A673 (cell line): ENCODE measurements around the gene DENND1A. TPM values are rescaled to one million over a fixed set of nuclear protein-coding genes. Genes with fewer than 3 reads are reported as not detected.

Experiments
- BruUV-seq: library from RNA; stranded (reverse); fragments of 400-500 nt; replicated peaks from 2 replicates; lab custom pipeline; 2021; lab: Mats Ljungman, UMichigan
- CTCF ChIA-PET: fragments of 300-600 bp; sonication (Branson Sonifier 250); formaldehyde crosslinking; loops from one replicate; lab custom pipeline; 2022; ENCODE audit warnings: antibody characterized with exemption; lab: Charles Lee
- POLR2A ChIA-PET: fragments of 300-600 bp; sonication (Branson Sonifier 250); formaldehyde crosslinking; loops from one replicate; lab custom pipeline; 2022; ENCODE audit warnings: antibody characterized with exemption; ENCODE audit not compliant: low non-redundant PET; lab: Charles Lee
- DNase-seq: peaks from one replicate; pipeline ENCODE4 v3.0.0-alpha.2; 2015; ENCODE audit warnings: low spot score
- H3K27ac ChIP-seq: fragments of 200-600 bp; sonication (generic); 2 replicates; pipeline ENCODE4 v1.5.1; 2016; ENCODE audit warnings: mixed run types, low read depth, mild to moderate bottlenecking, mixed read lengths, antibody characterized with exemption, low read length; ENCODE audit not compliant: poor library complexity, severe bottlenecking
- H3K27me3 ChIP-seq: fragments of 200-600 bp; sonication (generic); replicated peaks from 2 replicates; pipeline ENCODE4 v1.6.1; 2017; ENCODE audit warnings: mixed run types, low read depth, mild to moderate bottlenecking, mixed read lengths, antibody characterized with exemption, low read length; ENCODE audit not compliant: insufficient read depth, poor library complexity
- H3K36me3 ChIP-seq: fragments of 200-600 bp; sonication (generic); 2 replicates; pipeline ENCODE4 v1.6.1; 2016; ENCODE audit warnings: mixed run types, mild to moderate bottlenecking, mixed read lengths, antibody characterized with exemption, low read length; ENCODE audit not compliant: insufficient read depth, poor library complexity, severe bottlenecking
- H3K4me1 ChIP-seq: fragments of 200-600 bp; sonication (generic); 2 replicates; pipeline ENCODE4 v1.6.1; 2017; ENCODE audit warnings: mixed run types, mild to moderate bottlenecking, mixed read lengths, antibody characterized with exemption, low read length; ENCODE audit not compliant: insufficient read depth, poor library complexity, severe bottlenecking
- H3K4me3 ChIP-seq: fragments of 200-600 bp; sonication (generic); 2 replicates; pipeline ENCODE4 v1.5.1; 2016; ENCODE audit warnings: low read depth, mixed run types, mild to moderate bottlenecking, mixed read lengths, low read length; ENCODE audit not compliant: poor library complexity, severe bottlenecking
- H3K9me3 ChIP-seq: fragments of 200-600 bp; sonication (generic); 2 replicates; pipeline ENCODE4 v1.6.1; 2016; ENCODE audit warnings: mixed run types, low read depth, mild to moderate bottlenecking, mixed read lengths, antibody characterized with exemption, low read length; ENCODE audit not compliant: poor library complexity, severe bottlenecking
- EZH2 ChIP-seq: fragments of 200-600 bp; sonication (generic); IDR thresholded peaks from 2 replicates; pipeline ENCODE4 v1.6.1; 2017; ENCODE audit warnings: borderline replicate concordance, low read depth, mild to moderate bottlenecking, mixed read lengths, antibody characterized with exemption, low read length; ENCODE audit not compliant: poor library complexity, severe bottlenecking
- intact Hi-C: fragments of 100-400 bp; cut with micrococcal nuclease; formaldehyde crosslinking; loops from one replicate; pipeline ENCODE4 v1.10.0; 2022; ENCODE audit not compliant: unreplicated experiment
- total RNA-seq: library from RNA; stranded (reverse); gene quantifications from 2 replicates; pipeline ENCODE4 v1.2.3, GENCODE V29; 2021
- TF ChIP-seq, protein P1 (sequence below): fragments of 300-800, 200-600 bp; sonication (generic); conservative IDR thresholded peaks from 2 replicates; pipeline ENCODE4 v1.5.1; 2017; ENCODE audit warnings: low read depth, mild to moderate bottlenecking, antibody characterized with exemption, low read length, moderate library complexity, mixed read lengths

The DENND1A gene
- total RNA-seq, 1 experiment from 2014 or later, result 12.0 TPM

DNA sequence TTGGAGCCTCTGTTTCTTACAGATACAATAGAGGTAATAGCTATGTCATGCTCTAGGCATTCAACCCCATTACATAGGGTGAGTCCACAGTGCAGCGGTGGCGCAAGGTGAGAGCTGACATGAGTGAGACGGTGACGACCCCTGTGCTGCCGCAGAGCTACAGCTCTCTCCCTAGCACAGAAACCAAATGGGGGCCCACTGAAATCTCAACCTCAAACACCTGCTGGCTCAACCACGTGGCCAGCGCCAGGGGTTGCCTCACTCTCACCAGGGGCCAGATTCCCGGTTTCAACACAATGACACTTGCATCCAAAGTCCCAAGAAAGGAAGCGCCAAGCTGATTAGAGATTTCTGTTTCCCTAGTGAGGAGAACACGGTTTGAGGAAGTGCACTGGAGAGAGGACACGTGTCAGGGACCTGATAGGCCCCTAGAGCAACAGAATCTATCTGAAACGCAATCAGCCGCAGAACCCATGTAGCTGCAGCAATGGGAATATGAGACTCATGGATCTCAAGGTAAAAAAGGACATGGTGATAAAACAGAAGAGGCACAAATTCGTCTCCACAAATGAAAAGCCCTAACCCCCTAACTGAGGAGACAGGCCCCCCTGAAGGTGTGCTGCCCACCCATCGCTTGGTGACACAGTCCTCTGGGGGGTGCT is 459.7 kb downstream of the DENND1A start:
- DNase-seq, result no peak
- no peaks in the 10 kb centered on the region for H3K9me3 ChIP-seq
- H3K4me1 ChIP-seq, result no peaks in the 10 kb centered on the region
- intact Hi-C loops, result no loop called here
- ChIA-PET CTCF (no interaction called here), POLR2A (no interaction called here)
- BruUV-seq, result no TSS peak
- H3K4me3 ChIP-seq, result no peak overlapping the region
- no peaks in the 10 kb centered on the region for H3K36me3 ChIP-seq
- no peak overlapping the region for H3K27ac ChIP-seq
- TF ChIP-seq, protein P1, sequence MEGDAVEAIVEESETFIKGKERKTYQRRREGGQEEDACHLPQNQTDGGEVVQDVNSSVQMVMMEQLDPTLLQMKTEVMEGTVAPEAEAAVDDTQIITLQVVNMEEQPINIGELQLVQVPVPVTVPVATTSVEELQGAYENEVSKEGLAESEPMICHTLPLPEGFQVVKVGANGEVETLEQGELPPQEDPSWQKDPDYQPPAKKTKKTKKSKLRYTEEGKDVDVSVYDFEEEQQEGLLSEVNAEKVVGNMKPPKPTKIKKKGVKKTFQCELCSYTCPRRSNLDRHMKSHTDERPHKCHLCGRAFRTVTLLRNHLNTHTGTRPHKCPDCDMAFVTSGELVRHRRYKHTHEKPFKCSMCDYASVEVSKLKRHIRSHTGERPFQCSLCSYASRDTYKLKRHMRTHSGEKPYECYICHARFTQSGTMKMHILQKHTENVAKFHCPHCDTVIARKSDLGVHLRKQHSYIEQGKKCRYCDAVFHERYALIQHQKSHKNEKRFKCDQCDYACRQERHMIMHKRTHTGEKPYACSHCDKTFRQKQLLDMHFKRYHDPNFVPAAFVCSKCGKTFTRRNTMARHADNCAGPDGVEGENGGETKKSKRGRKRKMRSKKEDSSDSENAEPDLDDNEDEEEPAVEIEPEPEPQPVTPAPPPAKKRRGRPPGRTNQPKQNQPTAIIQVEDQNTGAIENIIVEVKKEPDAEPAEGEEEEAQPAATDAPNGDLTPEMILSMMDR, result no peak
- TF ChIP-seq EZH2, result no peak
- H3K27me3 ChIP-seq, result no peaks in the 10 kb centered on the region

DNA sequence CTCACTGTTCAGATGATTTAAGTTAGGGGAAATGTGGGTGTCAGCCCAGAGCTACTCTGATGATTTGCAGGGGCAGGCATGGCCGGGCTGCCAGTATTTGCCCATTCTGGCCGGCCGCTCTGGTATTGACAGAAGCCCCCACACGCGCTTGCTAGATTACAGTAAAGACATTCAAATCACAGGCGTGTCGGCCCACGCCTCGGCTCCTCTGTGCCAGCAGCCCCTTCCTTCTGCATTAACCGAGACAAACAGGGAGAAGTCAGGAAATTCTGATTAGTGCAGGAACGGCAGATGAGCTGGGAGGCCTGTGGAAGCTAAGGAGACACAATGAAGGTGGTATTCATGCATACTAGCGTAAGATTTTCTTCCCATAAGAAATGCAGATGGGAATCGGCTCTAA is 460.6 kb downstream of the DENND1A start:
- ChIA-PET CTCF (no interaction called here), POLR2A (no interaction called here)
- Histone ChIP-seq H3K4me3 (no peak overlapping the region), H3K36me3 (no peaks in the 10 kb centered on the region), H3K27ac (no peak overlapping the region), H3K9me3 (no peaks in the 10 kb centered on the region), H3K4me1 (no peaks in the 10 kb centered on the region), H3K27me3 (no peaks in the 10 kb centered on the region)
- BruUV-seq, result no TSS peak
- no peak for TF ChIP-seq EZH2
- TF ChIP-seq, protein P1, result no peak
- no peak for DNase-seq
- intact Hi-C loops, result no loop called here

DNA sequence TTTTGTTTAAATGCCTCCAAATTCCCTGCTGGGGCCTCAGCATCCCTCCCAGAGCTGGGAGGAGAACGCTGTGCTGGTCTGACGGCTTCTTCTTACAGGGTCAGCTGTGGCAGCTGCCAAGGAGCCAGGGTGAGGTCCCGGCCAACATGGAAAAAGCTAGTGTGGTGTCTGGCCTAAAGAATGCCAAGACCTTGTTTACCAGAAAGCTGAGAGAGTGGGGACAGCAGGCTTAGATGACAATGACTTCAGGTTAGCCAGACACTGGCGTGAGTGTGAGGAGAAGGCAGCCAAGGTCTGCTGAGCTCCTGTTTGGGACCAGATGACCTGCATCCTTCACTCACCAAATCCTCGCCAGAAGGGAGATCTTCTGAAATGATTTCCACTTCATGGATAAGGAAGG is 461.4 kb downstream of the DENND1A start:
- no peak for DNase-seq
- no peaks in the 10 kb centered on the region for H3K36me3 ChIP-seq
- no peak overlapping the region for H3K4me3 ChIP-seq
- no peaks in the 10 kb centered on the region for H3K4me1 ChIP-seq
- BruUV-seq, result no TSS peak
- H3K27me3 ChIP-seq, result no peaks in the 10 kb centered on the region
- H3K9me3 ChIP-seq, result no peaks in the 10 kb centered on the region
- TF ChIP-seq, protein P1, result no peak
- no peak for TF ChIP-seq EZH2
- ChIA-PET POLR2A (no interaction called here), CTCF (no interaction called here)
- intact Hi-C loops, result no loop called here
- no peak overlapping the region for H3K27ac ChIP-seq
